A673 (cell line): ENCODE data around the gene NOP58.

Experiments used
- EZH2 ChIP-seq: fragments of 200-600 bp; sonication (generic); IDR thresholded peaks from 2 replicates; pipeline ENCODE4 v1.6.1; 2017; ENCODE audit warnings: borderline replicate concordance, low read depth, mild to moderate bottlenecking, mixed read lengths, antibody characterized with exemption, low read length; ENCODE audit not compliant: poor library complexity, severe bottlenecking
- TF ChIP-seq, protein P1 (sequence below): fragments of 300-800, 200-600 bp; sonication (generic); conservative IDR thresholded peaks from 2 replicates; pipeline ENCODE4 v1.5.1; 2017; ENCODE audit warnings: low read depth, mild to moderate bottlenecking, antibody characterized with exemption, low read length, moderate library complexity, mixed read lengths

DNA sequence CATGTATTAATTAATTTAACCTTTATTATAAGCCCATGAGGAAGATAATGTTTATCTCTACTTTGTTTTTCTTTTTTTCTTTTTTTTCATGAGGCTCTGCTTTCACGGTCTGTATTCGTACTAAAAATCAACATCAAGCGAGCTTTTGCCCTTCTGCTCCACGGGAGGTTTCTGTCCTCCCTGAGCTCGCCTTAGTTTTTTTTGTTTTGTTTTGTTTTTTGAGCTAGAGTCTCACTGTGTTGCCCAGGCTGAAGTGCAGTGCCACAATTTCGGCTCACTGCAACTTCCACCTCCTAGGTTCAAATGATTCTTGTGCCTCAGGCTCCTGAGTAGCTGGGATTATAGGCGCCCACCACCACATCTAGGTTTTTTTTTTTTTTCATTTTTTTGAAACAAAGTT lies 80.6 kb downstream of the NOP58 start:
- TF ChIP-seq, protein P1, sequence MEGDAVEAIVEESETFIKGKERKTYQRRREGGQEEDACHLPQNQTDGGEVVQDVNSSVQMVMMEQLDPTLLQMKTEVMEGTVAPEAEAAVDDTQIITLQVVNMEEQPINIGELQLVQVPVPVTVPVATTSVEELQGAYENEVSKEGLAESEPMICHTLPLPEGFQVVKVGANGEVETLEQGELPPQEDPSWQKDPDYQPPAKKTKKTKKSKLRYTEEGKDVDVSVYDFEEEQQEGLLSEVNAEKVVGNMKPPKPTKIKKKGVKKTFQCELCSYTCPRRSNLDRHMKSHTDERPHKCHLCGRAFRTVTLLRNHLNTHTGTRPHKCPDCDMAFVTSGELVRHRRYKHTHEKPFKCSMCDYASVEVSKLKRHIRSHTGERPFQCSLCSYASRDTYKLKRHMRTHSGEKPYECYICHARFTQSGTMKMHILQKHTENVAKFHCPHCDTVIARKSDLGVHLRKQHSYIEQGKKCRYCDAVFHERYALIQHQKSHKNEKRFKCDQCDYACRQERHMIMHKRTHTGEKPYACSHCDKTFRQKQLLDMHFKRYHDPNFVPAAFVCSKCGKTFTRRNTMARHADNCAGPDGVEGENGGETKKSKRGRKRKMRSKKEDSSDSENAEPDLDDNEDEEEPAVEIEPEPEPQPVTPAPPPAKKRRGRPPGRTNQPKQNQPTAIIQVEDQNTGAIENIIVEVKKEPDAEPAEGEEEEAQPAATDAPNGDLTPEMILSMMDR: no peak
- TF ChIP-seq EZH2: no peak
